Measurements from ENCODE around the gene VPS18. TPM values are rescaled to one million over a fixed set of nuclear protein-coding genes. Genes with fewer than 3 reads are reported as not detected.

VPS18 gene
- total and polyA plus RNA-seq, 2 donors (not counting 3 experiments of a cell fraction or from before 2014, with no cell fraction given): 29.3 to 32.8 TPM

- no peaks in the 10 kb centered on the region for H3K9me3 ChIP-seq (replicated peaks; ENCODE audit: control insufficient read depth, insufficient read depth, low read length)
- H3K4me1 ChIP-seq (ENCODE audit: control insufficient read depth, extremely low read depth, insufficient read depth, low read length): peaks cover 32% of the 10 kb centered on the region
- H4K20me1 ChIP-seq (replicated peaks; ENCODE audit: control insufficient read depth, extremely low read depth, insufficient read depth, low read length): no peaks in the 10 kb centered on the region
- H3K27me3 ChIP-seq (ENCODE audit: control insufficient read depth in 2 of 2, insufficient read depth in 2 of 2, low read length in 2 of 2): peaks cover 8 to 11% of the 10 kb centered on the region in 2 experiments
- CTCF ChIA-PET: interaction anchor here (0.7 to 12.4 kb wide), 5 partner anchors 8 to 96 kb away, joined by 3 to 260 read pairs (median 7); partner anchors contain the start of gene VPS18
- POLR2A ChIA-PET: no interaction called here
- no peak overlapping the region for H2AFZ ChIP-seq (ENCODE audit: low read depth, low read length)
- no peaks in the 10 kb centered on the region for H3K36me3 ChIP-seq (ENCODE audit: control insufficient read depth in 2 of 2, extremely low read depth in 1 of 2, insufficient read depth in 2 of 2, low read length in 2 of 2)
- dilution Hi-C loops (cut with MboI; ENCODE audit: extremely low pct_ligation_motif_present, low sequenced_read_pairs): no loop called here
- no peak overlapping the region for H3K4me3 ChIP-seq (replicated peaks in 1 of 3; ENCODE audit: insufficient read depth in 1 of 3, low read depth in 1 of 3, low read length in 3 of 3)
- FAIRE-seq (no peak), DNase-seq (ENCODE audit: low read depth, low spot score) (no peak)
- intact Hi-C loops (cut with micrococcal nuclease): no loop called here
- H3K9me1 ChIP-seq (replicated peaks; ENCODE audit: control insufficient read depth, extremely low read depth, insufficient read depth, low read length): no peaks in the 10 kb centered on the region
- H3K79me2 ChIP-seq (ENCODE audit: control insufficient read depth, insufficient read depth, low read length): no peaks in the 10 kb centered on the region
- H3K27ac ChIP-seq (ENCODE audit: insufficient read depth, low read depth, low read length): no peak overlapping the region
- no peak overlapping the region for H3K9ac ChIP-seq (replicated peaks; ENCODE audit: extremely low read depth, insufficient read depth, low read length)
- no peak for TF ChIP-seq EZH2 (IDR thresholded peaks at IDR 0.05; ENCODE audit: borderline replicate concordance, low read depth, low read length, severe bottlenecking)
- TF ChIP-seq FOS (IDR thresholded peaks at IDR 0.05; ENCODE audit: borderline replicate concordance, insufficient read depth, low read length): no peak
- TF ChIP-seq, protein P1, sequence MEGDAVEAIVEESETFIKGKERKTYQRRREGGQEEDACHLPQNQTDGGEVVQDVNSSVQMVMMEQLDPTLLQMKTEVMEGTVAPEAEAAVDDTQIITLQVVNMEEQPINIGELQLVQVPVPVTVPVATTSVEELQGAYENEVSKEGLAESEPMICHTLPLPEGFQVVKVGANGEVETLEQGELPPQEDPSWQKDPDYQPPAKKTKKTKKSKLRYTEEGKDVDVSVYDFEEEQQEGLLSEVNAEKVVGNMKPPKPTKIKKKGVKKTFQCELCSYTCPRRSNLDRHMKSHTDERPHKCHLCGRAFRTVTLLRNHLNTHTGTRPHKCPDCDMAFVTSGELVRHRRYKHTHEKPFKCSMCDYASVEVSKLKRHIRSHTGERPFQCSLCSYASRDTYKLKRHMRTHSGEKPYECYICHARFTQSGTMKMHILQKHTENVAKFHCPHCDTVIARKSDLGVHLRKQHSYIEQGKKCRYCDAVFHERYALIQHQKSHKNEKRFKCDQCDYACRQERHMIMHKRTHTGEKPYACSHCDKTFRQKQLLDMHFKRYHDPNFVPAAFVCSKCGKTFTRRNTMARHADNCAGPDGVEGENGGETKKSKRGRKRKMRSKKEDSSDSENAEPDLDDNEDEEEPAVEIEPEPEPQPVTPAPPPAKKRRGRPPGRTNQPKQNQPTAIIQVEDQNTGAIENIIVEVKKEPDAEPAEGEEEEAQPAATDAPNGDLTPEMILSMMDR (IDR thresholded peaks at IDR 0.05; ENCODE audit: extremely low read depth in 1 of 2, insufficient read depth in 1 of 2, low read depth in 1 of 2, low read length in 2 of 2): no peak
- no peak for TF ChIP-seq JUN (IDR thresholded peaks at IDR 0.05; ENCODE audit: borderline replicate concordance, insufficient read depth, insufficient read length, low read depth)
- BruUV-seq (replicated peaks): no TSS peak
- no peak overlapping the region for H3K4me2 ChIP-seq (ENCODE audit: insufficient read depth, low read length)
These were observed 27.8 kb downstream of the VPS18 start for GRCh38 chr15:40921949-40922607.

DNA sequence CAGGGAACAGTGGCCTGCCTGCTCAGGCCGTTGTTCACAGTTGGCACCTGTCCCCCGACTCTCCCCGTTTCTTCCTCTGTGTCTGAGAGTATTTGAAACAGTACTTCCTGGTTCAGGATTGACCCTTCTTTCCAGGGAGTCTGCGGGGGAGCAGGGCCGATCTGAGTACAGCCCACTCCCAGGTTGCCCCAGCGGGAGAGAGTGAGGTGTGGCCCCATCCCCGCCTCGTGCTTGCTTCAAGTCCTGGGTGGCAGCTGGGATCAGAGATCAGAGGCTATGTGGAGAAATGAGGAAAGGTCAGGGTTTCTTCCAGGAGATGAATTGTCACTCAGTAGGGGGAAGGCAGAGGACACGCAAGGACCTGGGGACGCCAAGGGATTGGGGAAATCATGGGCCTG is 28.4 kb downstream of the VPS18 start:
- BruUV-seq (replicated peaks): no TSS peak
- CTCF ChIA-PET: interaction anchor here (0.7 to 12.4 kb wide), 5 partner anchors 8 to 28 kb away, joined by 3 to 260 read pairs (median 3); partner anchors contain the start of gene VPS18
- H4K20me1 ChIP-seq (replicated peaks; ENCODE audit: control insufficient read depth, extremely low read depth, insufficient read depth, low read length): no peaks in the 10 kb centered on the region
- intact Hi-C loops (cut with micrococcal nuclease) (no loop called here), dilution Hi-C loops (cut with MboI; ENCODE audit: extremely low pct_ligation_motif_present, low sequenced_read_pairs) (no loop called here)
- no peaks in the 10 kb centered on the region for H3K9me1 ChIP-seq (replicated peaks; ENCODE audit: control insufficient read depth, extremely low read depth, insufficient read depth, low read length)
- peaks cover 28% of the 10 kb centered on the region for H3K4me1 ChIP-seq (ENCODE audit: control insufficient read depth, extremely low read depth, insufficient read depth, low read length)
- no peaks in the 10 kb centered on the region for H3K9me3 ChIP-seq (replicated peaks; ENCODE audit: control insufficient read depth, insufficient read depth, low read length)
- H3K79me2 ChIP-seq (ENCODE audit: control insufficient read depth, insufficient read depth, low read length): no peaks in the 10 kb centered on the region
- DNase-seq (ENCODE audit: low read depth, low spot score): no peak
- no peak overlapping the region for H2AFZ ChIP-seq (ENCODE audit: low read depth, low read length)
- H3K27me3 ChIP-seq (ENCODE audit: control insufficient read depth in 2 of 2, insufficient read depth in 2 of 2, low read length in 2 of 2): peaks cover 11 to 16% of the 10 kb centered on the region in 2 experiments
- FAIRE-seq: no peak
- H3K4me3 ChIP-seq (replicated peaks in 1 of 3; ENCODE audit: insufficient read depth in 1 of 3, low read depth in 1 of 3, low read length in 3 of 3): no peak overlapping the region
- POLR2A ChIA-PET: no interaction called here
- no peak overlapping the region for H3K4me2 ChIP-seq (ENCODE audit: insufficient read depth, low read length)
- TF ChIP-seq, protein P1 (IDR thresholded peaks at IDR 0.05; ENCODE audit: extremely low read depth in 1 of 2, insufficient read depth in 1 of 2, low read depth in 1 of 2, low read length in 2 of 2): no peak
- TF ChIP-seq GATA2 (IDR thresholded peaks at IDR 0.05; ENCODE audit: insufficient read depth, insufficient read length, low read depth, low read length): no peak
- TF ChIP-seq JUN (IDR thresholded peaks at IDR 0.05; ENCODE audit: borderline replicate concordance, insufficient read depth, insufficient read length, low read depth): no peak
- TF ChIP-seq MAX (IDR thresholded peaks at IDR 0.05; ENCODE audit: insufficient read depth, insufficient read length): no peak
- no peak for TF ChIP-seq FOS (IDR thresholded peaks at IDR 0.05; ENCODE audit: borderline replicate concordance, insufficient read depth, low read length)
- TF ChIP-seq EZH2 (IDR thresholded peaks at IDR 0.05; ENCODE audit: borderline replicate concordance, low read depth, low read length, severe bottlenecking): no peak
- no peak for TF ChIP-seq POLR2A (IDR thresholded peaks at IDR 0.05; ENCODE audit: low read depth, low read length)
- TF ChIP-seq POLR2AphosphoS5 (IDR thresholded peaks at IDR 0.05; ENCODE audit: insufficient read depth, low read depth, low read length): no peak
- no peak for TF ChIP-seq MYC (IDR thresholded peaks at IDR 0.05; ENCODE audit: low read depth, low read length)
- no peak overlapping the region for H3K27ac ChIP-seq (ENCODE audit: insufficient read depth, low read depth, low read length)
- H3K36me3 ChIP-seq (ENCODE audit: control insufficient read depth in 2 of 2, extremely low read depth in 1 of 2, insufficient read depth in 2 of 2, low read length in 2 of 2): no peaks in the 10 kb centered on the region
- H3K9ac ChIP-seq (replicated peaks; ENCODE audit: extremely low read depth, insufficient read depth, low read length): no peak overlapping the region

Measured in endothelial cell of umbilical vein (primary cell).